ENCODE results near the gene FBXW9. TPM values are rescaled to one million over a fixed set of nuclear protein-coding genes. Genes with fewer than 3 reads are reported as not detected.

The FBXW9 gene
- total RNA-seq, 1 experiment from 2014 or later: 12.4 TPM

- intact Hi-C loops (cut with micrococcal nuclease; ENCODE audit: unreplicated experiment) (no loop called here), in situ Hi-C loops (cut with HindIII; ENCODE audit: low pct_unique_long_range_greater_than_20kb, low sequenced_read_pairs) (no loop called here)
- BruUV-seq (replicated peaks): no TSS peak
- Histone ChIP-seq H3K4me3 (ENCODE audit: low read depth in 2 of 2, low read length in 2 of 2) (peak overlapping the region in 1 of 2 experiments; percentile 93; a peak in 2 of 4 replicates), H3K4me1 (ENCODE audit: control insufficient read depth, insufficient read depth, low read length) (peaks cover 3% of the 10 kb centered on the region), H3K36me3 (ENCODE audit: control insufficient read depth, insufficient read depth, low read length) (peaks cover 3% of the 10 kb centered on the region; the same call in 1 of the 2 replicates), H3K27me3 (ENCODE audit: control insufficient read depth, insufficient read depth, low read length) (no peaks in the 10 kb centered on the region), H3K9me3 (ENCODE audit: control insufficient read depth, insufficient read depth, low read depth, low read length) (no peaks in the 10 kb centered on the region), H3K27ac (ENCODE audit: low read length) (no peak overlapping the region)
- CTCF ChIA-PET: no interaction called here
- ATAC-seq (no peak), DNase-seq (ENCODE audit: low read depth, low spot score) (no peak)
- POLR2A ChIA-PET: no interaction called here
- TF ChIP-seq, protein P1, sequence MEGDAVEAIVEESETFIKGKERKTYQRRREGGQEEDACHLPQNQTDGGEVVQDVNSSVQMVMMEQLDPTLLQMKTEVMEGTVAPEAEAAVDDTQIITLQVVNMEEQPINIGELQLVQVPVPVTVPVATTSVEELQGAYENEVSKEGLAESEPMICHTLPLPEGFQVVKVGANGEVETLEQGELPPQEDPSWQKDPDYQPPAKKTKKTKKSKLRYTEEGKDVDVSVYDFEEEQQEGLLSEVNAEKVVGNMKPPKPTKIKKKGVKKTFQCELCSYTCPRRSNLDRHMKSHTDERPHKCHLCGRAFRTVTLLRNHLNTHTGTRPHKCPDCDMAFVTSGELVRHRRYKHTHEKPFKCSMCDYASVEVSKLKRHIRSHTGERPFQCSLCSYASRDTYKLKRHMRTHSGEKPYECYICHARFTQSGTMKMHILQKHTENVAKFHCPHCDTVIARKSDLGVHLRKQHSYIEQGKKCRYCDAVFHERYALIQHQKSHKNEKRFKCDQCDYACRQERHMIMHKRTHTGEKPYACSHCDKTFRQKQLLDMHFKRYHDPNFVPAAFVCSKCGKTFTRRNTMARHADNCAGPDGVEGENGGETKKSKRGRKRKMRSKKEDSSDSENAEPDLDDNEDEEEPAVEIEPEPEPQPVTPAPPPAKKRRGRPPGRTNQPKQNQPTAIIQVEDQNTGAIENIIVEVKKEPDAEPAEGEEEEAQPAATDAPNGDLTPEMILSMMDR (IDR thresholded peaks at IDR 0.05): no peak
- no peak for TF ChIP-seq SIN3A (IDR thresholded peaks at IDR 0.05; ENCODE audit: borderline replicate concordance, insufficient read depth, low read depth, low read length)
- no peak for TF ChIP-seq REST (IDR thresholded peaks at IDR 0.05; ENCODE audit: insufficient read depth in 1 of 2, low read depth in 2 of 2, low read length in 1 of 2)
- TF ChIP-seq TCF7L2 (IDR thresholded peaks at IDR 0.05; ENCODE audit: low read depth, low read length): no peak
- TF ChIP-seq POLR2AphosphoS5 (IDR thresholded peaks at IDR 0.05; ENCODE audit: low read depth, low read length): no peak
Observed at GRCh38 chr19:12667731-12668302, 28.6 kb downstream of the FBXW9 start.

DNA sequence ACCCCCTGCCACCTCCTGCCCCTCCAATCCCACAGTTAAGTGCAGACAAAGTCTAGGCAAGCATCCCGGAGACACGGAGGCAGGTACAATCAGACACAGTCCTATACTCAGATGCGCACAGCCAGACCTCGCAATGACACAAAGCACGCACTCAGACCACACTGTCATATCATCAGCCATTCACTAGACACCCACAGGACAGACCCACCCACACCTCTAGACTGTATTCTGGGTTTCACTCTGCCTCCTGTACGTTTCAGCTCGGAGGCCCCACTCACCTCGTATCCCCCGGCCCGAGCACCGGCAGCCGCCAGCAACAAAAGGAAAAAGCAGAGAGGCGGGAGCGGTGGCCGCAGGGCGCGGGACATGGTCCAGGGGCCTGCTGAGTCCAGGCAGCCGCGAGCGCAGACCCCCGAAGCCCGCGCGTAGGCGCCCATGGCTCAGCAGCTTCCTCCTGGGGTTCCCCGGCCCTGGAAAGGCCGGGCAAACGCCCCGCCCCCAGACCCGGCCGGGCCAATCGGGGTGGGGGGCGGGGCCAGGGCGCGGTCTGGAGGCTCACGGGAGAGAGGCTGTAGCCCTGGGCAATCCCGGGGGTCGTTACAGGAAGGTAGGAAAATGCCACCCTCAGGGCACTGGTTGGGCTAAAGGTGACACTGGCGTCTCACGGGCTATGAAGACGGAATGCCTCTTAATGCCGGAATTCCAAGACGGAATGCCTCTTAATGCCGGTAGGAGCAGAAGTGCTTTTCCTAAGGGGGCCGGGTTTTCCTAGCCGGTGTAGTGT, 30.0 kb downstream of the FBXW9 start, which contains the start of the genes MAN2B1 and WDR83:
MAN2B1 (minus strand) TSS at position 478 of the 784 bp plus-strand sequence; CDS start at position 437, 41 bp downstream.
WDR83 (plus strand) TSS at position 543 of the 784 bp plus-strand sequence. CDS start 2,984 bp downstream, outside the sequence.
- H3K27ac ChIP-seq (ENCODE audit: low read length): peak within 1 kb of the TSS; percentile 79
- in situ Hi-C loops (cut with HindIII; ENCODE audit: low pct_unique_long_range_greater_than_20kb, low sequenced_read_pairs) (no loop called here), intact Hi-C loops (cut with micrococcal nuclease; ENCODE audit: unreplicated experiment) (no loop called here)
- TF ChIP-seq TCF7L2 (IDR thresholded peaks at IDR 0.05; ENCODE audit: low read depth, low read length): no peak
- no peak for TF ChIP-seq REST (IDR thresholded peaks at IDR 0.05; ENCODE audit: insufficient read depth in 1 of 2, low read depth in 2 of 2, low read length in 1 of 2)
- TF ChIP-seq SIN3A (IDR thresholded peaks at IDR 0.05; ENCODE audit: borderline replicate concordance, insufficient read depth, low read depth, low read length): 0 out of 2 replicates have a peak, but pooled peaks have one; percentile 55
- TF ChIP-seq POLR2AphosphoS5 (IDR thresholded peaks at IDR 0.05; ENCODE audit: low read depth, low read length): no peak; the same call in 1 of the 2 replicates
- TF ChIP-seq, protein P1 (IDR thresholded peaks at IDR 0.05): no peak
- DNase-seq (ENCODE audit: low read depth, low spot score) (no peak), ATAC-seq (peak; percentile 87)
- H3K27me3 ChIP-seq (ENCODE audit: control insufficient read depth, insufficient read depth, low read length): no peaks in the 10 kb centered on the region
- CTCF ChIA-PET: no interaction called here
- POLR2A ChIA-PET: no interaction called here
- peaks cover 3% of the 10 kb centered on the region; the same call in 1 of the 2 replicates for H3K36me3 ChIP-seq (ENCODE audit: control insufficient read depth, insufficient read depth, low read length)
- H3K9me3 ChIP-seq (ENCODE audit: control insufficient read depth, insufficient read depth, low read depth, low read length): no peaks in the 10 kb centered on the region
- no TSS peak for BruUV-seq (replicated peaks)
- H3K4me3 ChIP-seq (ENCODE audit: low read depth in 2 of 2, low read length in 2 of 2): peak within 1 kb of the TSS; percentile 82 to 84
- H3K4me1 ChIP-seq (ENCODE audit: control insufficient read depth, insufficient read depth, low read length): peaks cover 3% of the 10 kb centered on the region

Measured in Panc1 (cell line).